Gastroesophageal sphincter (tissue), 3 donors: ENCODE data around the gene CST9L.

Experiments
- CTCF ChIP-seq, 4 experiments: fragments of 200-600 bp in 2 of 4; fragments of 450-650 bp in 2 of 4; sonication (generic) in 1 of 4; IDR thresholded peaks; one replicate each; pipeline ENCODE4 v1.5.1; 2017 to 2019; ENCODE audit warnings: antibody characterized with exemption in 4 of 4, mild to moderate bottlenecking in 2 of 4, moderate library complexity in 2 of 4
- POLR2AphosphoS5 ChIP-seq: sonication (generic); formaldehyde crosslinking; IDR thresholded peaks from one replicate; pipeline ENCODE4 v1.6.1; 2017; ENCODE audit warnings: antibody characterized with exemption

- no peak for TF ChIP-seq CTCF (IDR thresholded peaks at IDR 0.05)
- TF ChIP-seq POLR2AphosphoS5: no peak
Measured at GRCh38 chr20:23598481-23598880, 30.2 kb upstream of the CST9L start.
